HAP-1 (cell line): ENCODE data around the gene APOA5.
"Not testable (repeated sequence)": the region's sequence is repeated elsewhere in the genome, so short reads cannot be mapped to it uniquely, and the experiment has no call there.

Experiments used
- DNase-seq, 2 experiments: peaks; one replicate each; pipeline ENCODE4 v3.0.0-alpha.2; 2016 to 2020; ENCODE audit warnings: low spot score in 2 of 2
- H3K27me3 ChIP-seq: fragments of 250-450 bp; sonication (Bioruptor Pico); 2 replicates; pipeline ENCODE4 v1.5.1; 2020; ENCODE audit warnings: low read depth, mild to moderate bottlenecking, moderate library complexity
- H3K36me3 ChIP-seq: fragments of 250-450 bp; sonication (Bioruptor Pico); replicated peaks from 2 replicates; pipeline ENCODE4 v1.5.1; 2020; ENCODE audit warnings: mild to moderate bottlenecking
- H3K4me1 ChIP-seq: fragments of 250-450 bp; sonication (Bioruptor Pico); 2 replicates; pipeline ENCODE4 v1.5.1; 2020; ENCODE audit warnings: mild to moderate bottlenecking
- H3K4me3 ChIP-seq: fragments of 250-450 bp; sonication (Bioruptor Pico); 2 replicates; pipeline ENCODE4 v1.5.1; 2020; ENCODE audit warnings: mild to moderate bottlenecking, moderate library complexity
- H3K9me3 ChIP-seq: fragments of 250-450 bp; sonication (Bioruptor Pico); 2 replicates; pipeline ENCODE4 v1.5.1; 2020; ENCODE audit warnings: mild to moderate bottlenecking, moderate library complexity
- in situ Hi-C: fragments of 300-500 bp; cut with MboI; formaldehyde crosslinking; loops from 3 replicates; pipeline ENCODE4 v1.14.3; 2020; ENCODE audit warnings: low sequenced_read_pairs, inconsistent platforms, mixed read lengths

Gene APOA5

DNA sequence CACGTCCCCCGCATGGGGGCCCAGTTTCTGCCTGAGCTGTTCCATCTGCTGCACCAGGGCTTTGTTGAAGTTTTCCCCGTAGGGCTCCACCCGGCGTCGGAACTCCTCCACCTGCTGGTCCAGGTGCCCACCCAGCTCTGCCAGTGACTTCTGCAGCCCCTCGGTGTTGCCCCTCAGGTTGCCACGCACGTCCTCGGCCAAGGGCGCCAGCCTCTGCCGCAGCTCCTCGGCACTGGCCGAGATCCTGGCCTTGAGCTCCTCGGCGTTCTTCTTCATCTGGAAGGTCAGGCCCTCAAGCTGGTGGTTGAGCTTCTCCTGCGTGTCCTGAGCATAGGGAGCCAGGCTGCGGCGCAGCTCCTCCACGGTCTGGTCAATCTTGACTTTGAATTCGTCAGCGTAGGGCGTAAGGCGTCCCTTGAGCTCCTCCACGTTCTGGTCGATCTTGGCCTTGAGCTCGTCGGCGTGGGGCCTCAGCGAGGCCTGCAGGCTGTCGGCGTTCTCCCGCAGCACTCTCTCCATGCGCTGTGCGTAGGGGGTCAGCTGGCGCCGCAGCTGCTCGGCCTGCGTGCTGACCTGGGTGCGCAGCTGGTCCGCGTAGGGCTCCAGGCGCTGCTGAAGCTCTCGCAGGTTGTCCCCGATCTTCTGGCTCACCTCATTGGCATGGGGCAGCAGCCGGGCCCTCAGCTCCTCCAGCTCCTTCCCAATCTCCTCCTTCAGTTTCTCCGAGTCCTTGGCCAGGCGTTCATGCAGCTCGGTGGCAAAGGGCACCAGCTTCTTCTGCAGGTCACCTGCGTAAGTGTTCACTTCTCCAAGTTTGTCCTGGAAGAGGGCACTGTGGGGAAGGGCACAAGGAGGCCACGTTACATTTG lies 29.6 kb upstream of the APOA5 start:
- H3K4me3 ChIP-seq, result no peak overlapping the region
- H3K9me3 ChIP-seq, result no peaks in the 10 kb centered on the region
- H3K27me3 ChIP-seq, result no peaks in the 10 kb centered on the region
- DNase-seq, result no peak
- no peaks in the 10 kb centered on the region for H3K36me3 ChIP-seq
- in situ Hi-C loops, result no loop called here
- H3K4me1 ChIP-seq, result no peaks in the 10 kb centered on the region

DNA sequence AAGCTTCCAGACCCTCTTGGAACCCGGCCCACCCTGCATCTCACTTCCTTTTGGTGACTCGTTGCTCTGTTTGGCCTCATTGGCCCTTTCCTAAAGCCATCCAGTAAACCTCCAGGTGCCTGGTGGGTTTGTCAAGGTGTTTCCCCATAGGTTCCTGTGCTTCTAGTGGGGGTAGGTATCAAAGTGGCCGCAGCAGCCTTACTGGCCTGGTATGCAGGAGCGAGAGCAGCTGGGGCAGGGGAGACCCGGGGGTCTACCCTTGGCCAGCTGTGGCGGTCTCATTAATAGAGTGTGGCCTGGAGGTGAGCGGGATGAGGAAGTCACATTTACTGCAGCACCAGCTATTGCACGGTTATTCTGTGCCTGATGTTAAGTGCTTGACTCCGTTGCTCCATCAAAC lies 27.4 kb upstream of the APOA5 start:
- Histone ChIP-seq H3K27me3 (no peaks in the 10 kb centered on the region), H3K4me1 (no peaks in the 10 kb centered on the region), H3K4me3 (no peak overlapping the region), H3K36me3 (no peaks in the 10 kb centered on the region), H3K9me3 (no peaks in the 10 kb centered on the region)
- DNase-seq, result no peak
- in situ Hi-C loops, result no loop called here

DNA sequence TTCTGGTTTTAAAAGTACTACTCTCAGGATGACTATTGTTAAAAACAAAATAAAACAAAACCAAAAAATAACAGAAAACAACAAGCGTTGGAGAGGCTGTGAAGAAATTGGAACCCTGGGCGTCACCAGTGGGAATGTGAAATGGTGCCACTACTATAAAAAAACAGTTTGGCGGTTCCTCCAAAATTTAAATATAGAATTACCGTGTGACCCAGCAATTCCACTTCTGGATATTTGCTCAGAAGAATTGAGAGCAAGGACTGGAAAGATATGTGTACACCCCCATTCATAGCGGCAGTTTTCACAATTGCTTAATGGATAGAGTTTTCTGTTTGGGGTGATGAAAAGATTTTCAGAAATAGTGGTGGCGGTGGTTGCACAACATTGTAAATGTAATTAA lies 22.8 kb upstream of the APOA5 start:
- in situ Hi-C loops, result no loop called here
- Histone ChIP-seq H3K4me1 (no peaks in the 10 kb centered on the region), H3K4me3 (no peak overlapping the region), H3K27me3 (no peaks in the 10 kb centered on the region), H3K9me3 (no peaks in the 10 kb centered on the region), H3K36me3 (no peaks in the 10 kb centered on the region)
- DNase-seq, result no peak

DNA sequence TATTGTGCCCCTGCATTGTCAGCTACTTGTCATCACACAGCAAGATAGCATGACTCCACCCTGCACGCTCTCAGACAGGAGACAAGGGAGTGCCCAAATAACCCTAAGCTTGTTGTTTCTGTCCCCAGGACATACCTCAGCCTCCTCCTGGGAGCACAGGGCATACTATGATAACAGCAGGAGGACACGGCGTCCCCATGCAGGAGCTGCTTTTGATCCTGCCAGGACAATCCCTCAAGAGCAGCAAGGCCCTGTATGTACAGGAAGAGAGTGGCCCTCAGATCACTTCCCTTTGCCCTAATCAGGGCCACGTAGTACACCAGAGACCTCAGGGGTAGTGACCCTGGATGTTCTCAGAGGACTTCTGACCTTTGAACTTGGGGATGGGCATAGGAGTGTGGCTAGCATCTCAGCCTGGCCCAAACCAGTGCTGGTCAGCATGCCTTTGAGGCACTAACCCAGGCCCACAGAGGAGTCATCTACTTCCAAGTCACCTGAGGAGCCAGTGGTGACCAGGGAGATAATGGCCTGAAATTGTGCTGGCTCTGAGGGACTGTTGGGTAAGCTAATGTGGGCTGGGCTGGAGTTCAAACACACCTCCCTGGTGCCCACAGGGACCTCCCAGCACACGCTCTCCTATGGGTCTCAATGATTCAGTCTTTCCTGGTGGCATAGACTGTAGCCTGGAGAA lies 22.2 kb upstream of the APOA5 start:
- no peaks in the 10 kb centered on the region for H3K36me3 ChIP-seq
- no peaks in the 10 kb centered on the region for H3K27me3 ChIP-seq
- no peaks in the 10 kb centered on the region for H3K9me3 ChIP-seq
- no peak overlapping the region for H3K4me3 ChIP-seq
- no peaks in the 10 kb centered on the region for H3K4me1 ChIP-seq
- DNase-seq, result no peak
- in situ Hi-C loops, result no loop called here

DNA sequence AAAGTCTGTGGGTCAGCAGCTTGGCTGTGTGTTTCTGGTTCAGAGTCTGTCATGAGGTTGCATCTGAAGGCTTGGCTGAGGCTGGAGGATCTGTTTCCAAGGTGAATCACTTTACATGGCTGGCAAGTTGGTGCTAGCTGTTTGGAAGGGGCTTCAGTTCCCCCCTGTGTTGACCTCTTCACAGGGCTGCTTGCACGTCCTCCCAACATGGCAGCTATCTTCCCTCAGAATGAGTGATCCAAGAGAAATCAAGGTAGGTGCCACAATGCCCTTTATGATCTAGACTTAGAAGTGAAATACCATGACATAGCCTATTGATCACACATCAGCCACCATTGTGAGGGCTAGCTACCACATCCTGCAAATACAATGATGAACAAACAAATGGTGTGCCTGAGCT lies 21.5 kb upstream of the APOA5 start:
- H3K4me3 ChIP-seq, result no peak overlapping the region
- no peaks in the 10 kb centered on the region for H3K36me3 ChIP-seq
- H3K9me3 ChIP-seq, result no peaks in the 10 kb centered on the region
- no peaks in the 10 kb centered on the region for H3K27me3 ChIP-seq
- DNase-seq, result no peak
- H3K4me1 ChIP-seq, result no peaks in the 10 kb centered on the region
- in situ Hi-C loops, result no loop called here

DNA sequence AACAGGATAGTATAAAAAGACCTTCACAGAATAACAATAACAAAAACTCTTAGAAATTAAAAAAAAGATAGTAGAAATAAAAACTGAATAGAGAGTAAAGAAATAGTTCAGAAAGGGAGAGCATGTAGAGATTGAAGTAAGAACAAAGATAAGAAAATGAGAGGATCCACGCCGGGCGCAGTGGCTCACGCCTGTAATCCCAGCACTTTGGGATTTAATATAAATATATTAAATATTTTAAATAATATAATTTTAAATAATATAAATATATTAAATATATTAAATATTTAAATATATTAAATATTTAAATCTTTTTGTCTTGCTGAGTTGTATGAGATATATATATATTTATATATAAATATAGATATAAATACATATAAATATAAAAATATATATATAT lies 20.4 kb upstream of the APOA5 start:
- H3K9me3 ChIP-seq, result no peaks in the 10 kb centered on the region
- H3K27me3 ChIP-seq, result no peaks in the 10 kb centered on the region
- no peaks in the 10 kb centered on the region for H3K36me3 ChIP-seq
- H3K4me1 ChIP-seq, result no peaks in the 10 kb centered on the region
- H3K4me3 ChIP-seq, result no peak overlapping the region
- DNase-seq, result no peak
- in situ Hi-C loops, result no loop called here

DNA sequence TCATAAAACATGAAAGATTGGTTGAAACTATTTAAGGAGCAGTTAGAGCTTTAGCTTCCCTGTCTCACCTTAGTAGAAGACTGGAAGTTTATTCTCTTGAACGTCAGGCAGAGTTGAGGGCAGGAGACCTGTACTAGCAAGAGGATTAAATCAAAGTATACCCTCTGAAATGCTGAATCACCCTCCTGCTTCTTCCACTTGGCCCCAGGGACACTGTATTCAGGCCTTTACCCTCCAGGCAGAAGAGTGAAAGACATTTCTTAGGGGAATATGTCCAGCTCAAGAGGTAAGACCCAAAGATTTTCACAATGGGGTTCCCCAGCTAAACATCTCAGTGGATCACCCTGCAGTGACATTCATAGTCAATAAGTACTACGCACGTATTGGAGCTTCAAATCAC lies 19.5 kb upstream of the APOA5 start:
- Histone ChIP-seq H3K4me3 (no peak overlapping the region), H3K4me1 (no peaks in the 10 kb centered on the region), H3K9me3 (no peaks in the 10 kb centered on the region), H3K27me3 (no peaks in the 10 kb centered on the region), H3K36me3 (no peaks in the 10 kb centered on the region)
- no peak for DNase-seq
- in situ Hi-C loops, result no loop called here

DNA sequence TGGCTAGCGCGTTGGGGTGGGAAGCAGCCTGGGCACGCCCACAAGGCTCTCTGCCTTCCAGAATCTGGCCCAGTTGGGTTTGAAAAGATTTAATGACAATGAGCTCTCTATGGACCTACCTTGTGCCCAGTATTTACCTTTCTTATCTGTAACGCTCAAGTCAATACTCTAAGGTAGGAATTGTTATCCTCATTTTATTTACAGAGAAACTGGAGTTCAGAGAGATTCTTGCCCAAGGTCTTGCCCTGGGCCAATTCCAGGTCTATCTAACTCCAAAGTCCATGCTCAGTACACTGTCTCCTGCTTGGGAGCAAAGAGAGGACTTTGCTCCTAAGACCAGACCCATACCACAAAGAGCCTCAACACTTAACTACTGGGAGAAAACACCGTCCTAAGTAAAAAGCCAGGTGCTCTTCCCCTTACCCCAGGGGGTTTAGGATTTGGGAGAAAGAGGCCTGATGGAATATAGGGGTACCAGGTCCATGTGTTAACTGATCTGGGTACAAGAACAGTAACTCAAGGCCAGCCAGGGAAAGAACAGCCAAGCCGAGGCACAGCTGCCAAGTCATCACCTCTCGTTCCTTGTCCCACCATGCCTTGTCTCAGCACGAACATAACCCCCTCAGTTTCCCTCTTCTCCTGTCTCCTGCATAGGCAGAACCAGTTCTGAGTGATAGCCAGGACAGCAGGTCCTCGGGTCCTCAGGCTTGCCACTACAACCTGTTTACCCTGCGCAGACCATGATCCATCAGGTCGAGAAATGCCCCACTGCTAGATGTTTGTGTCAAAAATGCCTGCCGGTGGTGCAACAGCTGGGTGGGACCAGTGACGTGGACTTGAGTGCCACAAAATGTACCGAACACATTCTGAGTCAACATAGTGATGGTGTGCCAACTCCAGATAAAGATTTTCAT lies 16.8 kb upstream of the APOA5 start:
- Histone ChIP-seq H3K4me3 (no peak overlapping the region), H3K9me3 (no peaks in the 10 kb centered on the region), H3K27me3 (no peaks in the 10 kb centered on the region), H3K36me3 (no peaks in the 10 kb centered on the region), H3K4me1 (no peaks in the 10 kb centered on the region)
- no peak for DNase-seq
- in situ Hi-C loops, result no loop called here

DNA sequence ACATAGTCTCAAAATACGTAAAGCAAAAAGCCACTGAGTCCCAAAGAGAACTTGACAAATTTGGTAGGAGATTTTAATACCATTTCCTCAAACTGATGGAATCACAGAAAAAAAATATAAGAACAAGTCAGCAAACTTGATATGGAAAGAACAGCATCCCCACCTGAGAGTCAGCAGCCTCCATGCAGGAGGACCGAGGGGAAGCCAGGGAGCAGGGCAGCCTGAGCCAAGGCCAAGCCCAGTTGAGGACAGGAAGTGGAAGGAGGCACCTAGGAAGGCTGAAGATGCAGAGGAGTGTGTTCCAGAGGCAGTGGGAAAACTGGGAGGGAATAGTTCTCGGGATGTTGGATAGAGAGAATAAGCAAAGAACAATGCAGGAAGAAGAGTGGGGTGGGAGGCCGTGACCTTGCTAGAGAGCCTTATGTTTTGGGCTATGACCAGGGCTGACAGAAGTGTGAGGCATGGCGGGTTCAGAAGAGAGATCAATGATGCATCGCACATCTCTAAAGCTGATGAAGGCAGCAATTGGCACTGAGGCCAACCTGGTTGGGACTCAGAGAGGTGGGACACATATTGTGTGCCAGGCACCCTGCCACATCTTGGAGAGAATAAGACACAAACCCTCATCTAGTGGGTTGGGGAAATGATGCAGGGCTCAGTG lies 16.1 kb upstream of the APOA5 start:
- H3K4me3 ChIP-seq, result no peak overlapping the region

DNA sequence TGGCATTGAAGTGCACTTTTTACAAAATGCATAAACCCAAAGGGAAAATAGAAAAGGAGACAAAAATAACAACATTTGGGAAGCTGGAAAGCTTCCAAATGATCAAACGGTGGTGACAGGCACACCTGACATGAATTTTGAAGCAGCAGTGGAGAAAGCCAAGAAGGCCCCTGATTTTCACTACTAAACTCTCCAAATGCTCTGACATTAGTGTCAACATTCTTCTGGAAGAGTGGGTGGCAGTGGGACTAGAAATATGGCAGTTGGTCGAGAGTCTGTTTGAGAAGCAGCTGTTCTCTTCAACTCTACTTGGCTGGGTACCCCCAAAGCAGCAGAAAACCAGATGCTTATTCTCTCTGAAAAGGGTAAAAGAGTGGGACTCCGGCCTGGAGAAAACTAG lies 12.3 kb upstream of the APOA5 start:
- H3K27me3 ChIP-seq, result peaks cover 2% of the 10 kb centered on the region; the same call in 1 of the 2 replicates
- H3K36me3 ChIP-seq, result no peaks in the 10 kb centered on the region
- H3K4me1 ChIP-seq, result no peaks in the 10 kb centered on the region
- no peaks in the 10 kb centered on the region for H3K9me3 ChIP-seq
- H3K4me3 ChIP-seq, result no peak overlapping the region
- no peak for DNase-seq
- in situ Hi-C loops, result no loop called here

More for the DNA sequence above, 16.1 kb upstream of the APOA5 start:
- peaks cover 2% of the 10 kb centered on the region; the same call in 1 of the 2 replicates for H3K27me3 ChIP-seq
- no peaks in the 10 kb centered on the region for H3K36me3 ChIP-seq
- H3K9me3 ChIP-seq, result no peaks in the 10 kb centered on the region
- no peak for DNase-seq
- no peaks in the 10 kb centered on the region for H3K4me1 ChIP-seq
- in situ Hi-C loops, result no loop called here

DNA sequence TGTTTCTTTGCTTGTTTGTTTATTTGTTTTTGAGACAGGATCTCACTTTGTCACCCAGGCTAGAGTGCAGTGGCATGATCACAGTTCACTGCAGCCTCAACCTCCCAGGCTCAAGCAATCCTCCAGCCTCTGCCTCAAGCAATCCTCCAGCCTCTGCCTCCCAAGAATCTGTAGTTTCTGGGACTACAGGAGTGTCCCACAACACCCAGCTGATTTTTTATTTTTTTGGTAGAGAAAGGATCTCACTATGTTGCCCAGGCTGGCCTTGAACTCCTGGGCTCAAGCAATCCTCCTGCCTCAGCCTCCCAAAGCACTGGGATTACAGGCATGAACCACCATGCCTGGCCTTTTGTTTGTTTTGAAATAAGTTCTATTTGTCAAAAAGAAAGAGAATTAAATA lies 10.0 kb upstream of the APOA5 start:
- H3K27me3 ChIP-seq, H3K4me1 ChIP-seq, H3K9me3 ChIP-seq, H3K36me3 ChIP-seq, in situ Hi-C loops, H3K4me3 ChIP-seq, DNase-seq: not testable (repeated sequence)

DNA sequence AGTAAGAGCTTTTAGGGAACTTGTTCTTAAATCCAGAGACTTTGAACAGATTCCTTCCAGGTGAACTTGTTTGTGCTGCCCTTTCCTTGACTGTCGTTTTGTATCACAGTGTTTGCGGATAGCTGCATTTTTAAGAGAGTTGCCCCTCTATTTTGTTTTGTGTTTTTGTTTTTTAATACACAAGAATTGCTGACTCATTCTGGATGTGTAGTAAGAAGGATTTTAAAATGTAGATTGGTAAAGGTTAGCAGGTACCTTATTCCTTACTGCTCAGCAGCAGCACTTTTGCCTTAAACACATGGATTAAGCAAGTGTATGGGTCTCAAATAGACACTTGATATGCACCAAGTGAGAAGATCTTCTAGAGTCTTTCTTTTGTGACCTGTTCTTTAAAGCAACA lies 8.9 kb upstream of the APOA5 start:
- H3K4me3 ChIP-seq, result no peak overlapping the region
- H3K9me3 ChIP-seq, result no peaks in the 10 kb centered on the region
- in situ Hi-C loops, result no loop called here
- no peaks in the 10 kb centered on the region for H3K36me3 ChIP-seq
- peaks cover 2% of the 10 kb centered on the region; the same call in 1 of the 2 replicates for H3K27me3 ChIP-seq
- DNase-seq, result no peak
- H3K4me1 ChIP-seq, result no peaks in the 10 kb centered on the region

DNA sequence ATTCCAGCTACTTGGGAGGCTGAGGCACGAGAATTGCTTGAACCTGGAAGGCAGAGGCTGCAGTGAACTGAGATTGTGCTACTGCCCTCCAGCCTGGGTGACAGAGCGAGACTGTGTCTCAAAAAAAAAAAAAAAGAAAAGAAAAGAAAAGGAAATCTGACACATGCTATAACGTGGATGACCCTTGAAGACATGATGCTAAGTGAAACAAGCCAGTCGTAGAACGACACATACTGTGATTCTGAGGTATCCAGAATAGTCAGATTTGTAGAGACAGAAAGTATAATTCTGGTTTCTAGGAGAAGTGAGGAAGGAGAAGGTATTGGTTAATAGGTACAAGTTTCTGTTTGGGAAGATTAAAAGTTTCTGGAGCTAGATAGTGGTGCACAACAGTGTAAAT lies 6.7 kb upstream of the APOA5 start:
- Histone ChIP-seq H3K4me1 (peaks cover 4% of the 10 kb centered on the region; the same call in 1 of the 2 replicates), H3K36me3 (no peaks in the 10 kb centered on the region), H3K4me3 (no peak overlapping the region), H3K9me3 (no peaks in the 10 kb centered on the region), H3K27me3 (peaks cover 2% of the 10 kb centered on the region; the same call in 1 of the 2 replicates)
- DNase-seq, result no peak
- in situ Hi-C loops, result no loop called here
